CD4-positive, alpha-beta T cell treated with Interleukin-4 for 1 hour (primary cell): ENCODE measurements around the gene IFT88.

Source experiments
- DNase-seq, 2 donors: peaks; one replicate each; pipeline ENCODE4 v3.0.0-alpha.2; 2020 to 2022

Gene IFT88

DNA sequence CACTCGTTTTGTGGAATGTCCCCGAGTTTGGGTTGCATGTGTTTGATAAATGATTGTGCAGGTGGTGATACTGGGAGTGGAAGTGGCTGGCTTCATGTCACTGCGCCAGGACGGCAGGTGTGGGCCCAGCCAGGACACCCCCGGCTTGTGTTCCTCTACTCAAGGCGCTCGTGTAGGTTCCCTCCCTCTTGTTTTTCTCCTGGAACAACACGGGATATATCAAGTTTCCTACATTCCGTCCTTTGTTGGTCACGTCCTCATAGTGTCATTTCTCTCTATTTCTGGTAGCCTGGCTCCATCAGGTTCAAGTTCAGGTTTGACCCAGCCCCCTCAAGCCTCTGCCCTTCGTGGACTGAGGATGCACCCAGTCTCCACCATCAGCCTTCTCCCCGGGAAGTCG lies 152.8 kb downstream of the IFT88 start:
- no peak for DNase-seq

DNA sequence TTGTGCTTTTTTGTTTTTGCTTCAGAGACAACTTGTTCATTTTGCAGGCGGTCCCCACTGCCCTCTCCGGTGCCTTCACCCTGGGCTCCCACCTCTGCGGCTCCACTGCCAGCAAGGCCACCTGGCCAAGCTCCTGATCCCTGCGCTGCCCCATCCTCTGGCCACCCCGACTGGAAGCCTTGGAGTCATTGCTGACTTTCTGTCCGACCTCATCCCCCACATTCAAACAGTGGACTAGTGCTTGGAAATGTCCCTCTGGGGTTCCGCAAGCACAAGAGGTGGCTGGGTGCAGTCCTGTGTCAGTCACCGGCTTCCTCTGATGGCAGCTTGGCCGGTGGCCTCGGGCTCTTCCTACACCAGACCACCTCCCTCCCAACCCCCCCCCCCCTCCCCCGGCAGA lies 153.5 kb downstream of the IFT88 start:
- no peak for DNase-seq

DNA sequence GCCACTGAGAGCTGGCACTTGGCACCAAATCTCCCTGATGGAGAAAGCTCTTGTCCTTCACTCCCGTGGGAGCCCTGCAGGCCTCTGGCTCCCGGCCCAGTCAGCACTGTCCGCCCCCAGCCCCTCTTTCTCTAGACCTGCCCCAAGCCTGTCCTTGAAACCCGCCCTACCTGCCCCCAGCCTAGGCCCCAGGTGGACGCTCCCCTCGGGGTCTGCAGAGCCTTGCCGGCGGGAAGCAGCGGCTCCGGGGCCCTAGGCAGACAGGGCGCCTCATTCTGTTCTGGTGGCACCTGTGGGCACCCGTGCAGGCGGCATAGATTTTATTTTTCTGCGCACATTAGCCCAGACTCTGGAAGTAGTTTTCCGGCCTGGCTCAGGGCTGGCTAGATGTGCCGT lies 154.1 kb downstream of the IFT88 start:
- no peak for DNase-seq

DNA sequence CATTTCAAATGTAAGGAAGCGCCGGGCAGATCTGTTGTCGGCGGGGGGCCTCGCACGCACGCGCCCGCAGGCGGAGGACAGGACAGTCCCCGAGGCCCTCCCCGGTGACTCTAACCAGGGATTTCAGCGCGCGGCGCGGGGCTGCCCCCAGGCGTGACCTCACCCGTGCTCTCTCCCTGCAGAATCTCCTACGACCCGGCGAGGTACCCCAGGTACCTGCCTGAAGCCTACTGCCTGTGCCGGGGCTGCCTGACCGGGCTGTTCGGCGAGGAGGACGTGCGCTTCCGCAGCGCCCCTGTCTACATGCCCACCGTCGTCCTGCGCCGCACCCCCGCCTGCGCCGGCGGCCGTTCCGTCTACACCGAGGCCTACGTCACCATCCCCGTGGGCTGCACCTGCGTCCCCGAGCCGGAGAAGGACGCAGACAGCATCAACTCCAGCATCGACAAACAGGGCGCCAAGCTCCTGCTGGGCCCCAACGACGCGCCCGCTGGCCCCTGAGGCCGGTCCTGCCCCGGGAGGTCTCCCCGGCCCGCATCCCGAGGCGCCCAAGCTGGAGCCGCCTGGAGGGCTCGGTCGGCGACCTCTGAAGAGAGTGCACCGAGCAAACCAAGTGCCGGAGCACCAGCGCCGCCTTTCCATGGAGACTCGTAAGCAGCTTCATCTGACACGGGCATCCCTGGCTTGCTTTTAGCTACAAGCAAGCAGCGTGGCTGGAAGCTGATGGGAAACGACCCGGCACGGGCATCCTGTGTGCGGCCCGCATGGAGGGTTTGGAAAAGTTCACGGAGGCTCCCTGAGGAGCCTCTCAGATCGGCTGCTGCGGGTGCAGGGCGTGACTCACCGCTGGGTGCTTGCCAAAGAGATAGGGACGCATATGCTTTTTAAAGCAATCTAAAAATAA lies 154.7 kb downstream of the IFT88 start:
- DNase-seq, result no peak

DNA sequence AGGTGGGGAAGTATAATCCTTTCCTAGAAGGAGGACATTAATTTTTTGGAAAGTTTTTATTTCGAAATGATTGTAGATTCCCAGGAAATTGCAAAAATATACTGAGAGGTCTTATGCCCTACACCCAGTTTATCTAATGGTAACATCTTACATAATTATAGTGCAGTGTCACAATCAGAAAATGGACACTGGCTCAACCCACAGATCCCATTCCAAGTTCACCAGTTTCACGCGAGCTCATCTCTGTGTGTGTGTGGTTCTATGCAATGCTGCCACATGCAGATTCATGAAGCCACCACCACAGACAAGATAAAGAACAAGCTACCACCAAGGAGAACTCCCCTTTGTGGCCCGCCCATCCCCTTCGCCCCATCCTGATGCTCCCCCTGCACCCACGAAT lies 160.9 kb downstream of the IFT88 start:
- no peak for DNase-seq

DNA sequence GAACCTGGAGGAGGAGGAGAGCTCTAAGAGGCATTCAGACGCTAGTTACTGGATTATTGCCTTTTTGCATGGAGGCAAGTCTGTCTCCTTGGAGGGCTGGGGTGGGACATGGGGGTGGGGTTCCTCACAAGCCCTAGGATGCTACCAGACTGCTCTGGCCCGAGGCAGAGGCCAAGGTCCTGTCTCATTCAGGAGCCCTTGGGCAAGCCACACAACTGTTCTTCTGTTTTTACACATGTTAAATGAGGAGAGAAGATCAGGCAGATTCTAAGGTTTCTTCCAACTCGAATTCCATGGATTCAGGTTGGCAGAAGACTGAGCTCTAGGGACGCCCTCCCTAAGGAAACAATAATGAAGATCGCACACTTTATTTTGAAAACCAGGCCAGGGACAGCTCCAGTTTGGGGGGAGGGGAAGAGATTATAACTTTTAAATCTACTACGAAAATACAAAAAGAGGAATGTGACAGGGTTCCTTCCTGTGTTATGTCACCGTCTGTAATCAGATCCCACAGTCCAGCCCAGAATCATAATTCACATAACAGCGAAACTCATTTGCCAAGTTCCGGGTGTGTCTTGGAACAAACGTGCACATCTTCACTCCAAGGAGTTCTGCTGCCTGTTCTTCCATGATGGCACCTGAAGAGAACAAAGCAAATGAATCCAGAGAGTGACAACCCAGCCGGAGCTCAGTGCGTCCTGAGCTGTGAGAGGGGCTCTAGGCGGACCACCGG lies 161.8 kb downstream of the IFT88 start:
- DNase-seq, result no peak

DNA sequence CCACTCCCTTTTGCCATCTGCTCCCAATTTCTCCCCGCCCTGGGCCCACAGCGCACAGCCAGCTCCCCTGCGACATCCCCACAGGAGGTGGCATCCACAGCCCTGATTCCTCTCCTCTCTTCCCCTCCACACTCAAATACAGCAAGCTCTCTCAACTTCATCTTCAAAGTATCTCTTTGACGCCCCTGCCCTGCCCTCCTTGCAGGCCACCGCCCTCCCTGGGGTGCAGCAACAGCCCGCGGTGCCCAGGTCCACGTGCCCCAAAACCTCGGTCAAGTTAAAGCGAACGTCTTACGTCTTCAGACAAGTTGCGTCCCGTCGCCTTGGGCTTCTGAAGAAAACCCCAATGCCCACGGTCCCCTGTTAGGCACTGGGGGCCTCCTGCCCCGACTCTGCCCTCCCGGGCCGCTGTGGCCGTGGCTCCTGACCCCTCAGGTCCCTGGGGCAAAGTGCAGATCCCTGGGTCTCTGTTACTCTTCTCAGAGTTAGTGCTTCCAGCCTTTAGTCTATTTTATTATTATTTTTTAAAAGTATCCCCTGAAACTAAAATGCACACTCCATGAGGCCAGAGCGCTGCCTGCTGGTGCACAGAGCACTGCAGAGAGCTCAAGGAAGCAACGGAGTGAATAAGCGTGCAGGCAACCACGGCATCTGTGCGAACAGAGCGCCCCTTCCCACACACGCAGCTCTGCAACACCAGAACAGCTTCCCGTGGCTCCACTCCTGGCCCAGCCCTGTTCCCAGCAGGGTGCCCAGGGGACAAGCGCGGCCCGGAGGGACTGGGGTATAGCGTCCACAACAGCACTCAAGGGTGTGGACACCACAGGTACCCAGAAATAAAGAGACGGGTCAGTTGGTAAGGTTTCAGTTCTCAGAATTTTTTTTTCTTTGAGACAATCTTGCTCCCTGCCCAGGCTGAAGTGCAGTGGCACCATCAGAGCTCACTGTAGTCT lies 163.0 kb downstream of the IFT88 start:
- DNase-seq, result no peak

DNA sequence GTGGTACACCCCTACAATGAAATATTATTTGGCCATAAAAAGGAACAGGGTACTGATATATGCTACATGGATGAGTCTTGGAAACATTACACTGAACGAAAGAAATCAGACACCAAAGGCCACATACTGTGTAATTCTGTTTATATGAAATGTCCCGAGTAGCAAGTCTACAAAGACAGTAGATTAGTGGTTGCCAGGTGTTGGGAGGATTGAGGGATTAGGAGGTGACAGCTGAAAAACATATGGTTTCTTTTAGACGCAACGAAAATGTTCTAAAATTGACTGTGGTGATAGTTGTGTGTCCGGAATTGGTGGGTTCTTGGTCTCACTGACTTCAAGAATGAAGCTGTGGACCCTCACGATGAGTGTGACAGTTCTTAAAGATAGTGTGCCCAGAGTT lies 171.7 kb downstream of the IFT88 start:
- no peak for DNase-seq

DNA sequence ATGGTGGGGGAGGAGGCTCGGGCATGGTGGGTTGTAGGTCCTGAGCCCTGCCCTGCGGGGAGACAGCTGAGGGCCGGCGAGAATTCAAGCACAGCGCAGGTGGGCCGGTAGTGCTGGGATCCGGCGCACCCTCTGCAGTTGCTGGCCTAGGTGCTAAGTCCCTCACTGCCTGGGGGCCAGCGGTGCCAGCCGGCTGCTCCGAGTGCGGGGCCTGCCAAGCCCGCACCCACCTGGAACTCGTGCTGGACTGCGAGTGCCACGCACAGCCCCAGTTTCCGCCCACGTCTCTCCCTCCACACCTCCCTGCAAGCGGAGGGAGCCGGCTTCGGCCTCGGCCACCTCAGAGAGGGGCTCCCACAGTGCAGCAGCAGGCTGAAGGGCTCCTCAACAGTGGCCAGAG lies 173.1 kb downstream of the IFT88 start:
- DNase-seq, result no peak
